ENCODE results near the gene RAB3IL1.
A peak's percentile ranks its signal among the peaks of the same experiment; 100 is the strongest.
"Not testable (repeated sequence)": the region's sequence is repeated elsewhere in the genome, so short reads cannot be mapped to it uniquely, and the experiment has no call there.

RAB3IL1 gene

DNA sequence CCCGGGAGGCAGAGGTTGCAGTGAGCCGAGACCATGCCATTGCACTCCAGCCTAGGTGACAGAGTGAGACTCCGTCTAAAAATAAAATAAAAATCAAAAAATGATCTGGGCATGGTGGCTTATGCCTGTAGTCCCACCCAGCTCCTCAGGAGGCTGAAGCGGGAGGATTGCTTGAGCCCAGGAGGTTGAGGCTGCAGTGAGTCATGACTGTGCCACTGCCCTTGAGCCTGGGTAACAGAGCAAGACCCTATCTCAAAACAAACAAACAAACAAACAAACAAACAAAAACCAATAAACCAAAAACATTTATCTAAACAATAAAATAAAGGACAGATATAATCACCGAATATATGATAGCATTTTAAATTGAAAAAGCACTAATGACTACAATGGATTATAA, 36.3 kb upstream of the RAB3IL1 start:
- DNase-seq (ENCODE audit: low spot score), result not testable (repeated sequence)

GRCh38 chr11:61952882-61953281, 35.5 kb upstream of the RAB3IL1 start:
- no peak for DNase-seq (ENCODE audit: low spot score)

GRCh38 chr11:61951484-61952135, 34.2 kb upstream of the RAB3IL1 start:
- DNase-seq (ENCODE audit: low spot score), result no peak

- DNase-seq (ENCODE audit: low spot score), result no peak
Observed at GRCh38 chr11:61950035-61950547, 32.7 kb upstream of the RAB3IL1 start, which contains the start of gene BEST1. TSS of gene BEST1 (plus strand) at chr11:61950351. CDS start at chr11:61951807, 1,456 bp downstream.

- DNase-seq (ENCODE audit: low spot score), result peak; percentile 86
Observed at GRCh38 chr11:61949169-61950034, 32.0 kb upstream of the RAB3IL1 start.

GRCh38 chr11:61948505-61948904, 31.1 kb upstream of the RAB3IL1 start:
- no peak for DNase-seq (ENCODE audit: low spot score)

GRCh38 chr11:61947486-61948210, 30.3 kb upstream of the RAB3IL1 start:
- peak; percentile 81 for DNase-seq (ENCODE audit: low spot score)

GRCh38 chr11:61946894-61947293, 29.5 kb upstream of the RAB3IL1 start:
- no peak for DNase-seq (ENCODE audit: low spot score)

DNA sequence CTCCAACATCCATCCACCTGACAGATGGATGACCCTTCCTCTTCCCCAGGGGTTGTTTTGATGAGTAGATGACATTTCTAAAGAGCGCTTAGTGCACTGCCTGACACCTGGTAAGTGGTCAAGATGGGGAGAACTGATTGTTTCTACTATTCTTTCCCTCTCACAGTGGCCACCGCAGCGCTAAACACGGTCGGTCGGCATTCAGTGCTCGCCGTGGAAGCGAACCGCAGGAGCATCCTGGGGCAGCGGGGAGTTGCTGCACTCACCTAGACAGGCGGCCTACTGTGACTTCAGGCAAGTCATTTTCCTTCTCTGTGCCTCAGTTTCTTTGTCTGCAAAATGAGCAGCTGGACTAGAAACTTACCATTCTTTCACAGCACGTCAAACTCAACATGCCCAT, 27.8 kb upstream of the RAB3IL1 start:
- DNase-seq (ENCODE audit: low spot score), result no peak

GRCh38 chr11:61940466-61940865, 23.1 kb upstream of the RAB3IL1 start:
- no peak for DNase-seq (ENCODE audit: low spot score)

DNA sequence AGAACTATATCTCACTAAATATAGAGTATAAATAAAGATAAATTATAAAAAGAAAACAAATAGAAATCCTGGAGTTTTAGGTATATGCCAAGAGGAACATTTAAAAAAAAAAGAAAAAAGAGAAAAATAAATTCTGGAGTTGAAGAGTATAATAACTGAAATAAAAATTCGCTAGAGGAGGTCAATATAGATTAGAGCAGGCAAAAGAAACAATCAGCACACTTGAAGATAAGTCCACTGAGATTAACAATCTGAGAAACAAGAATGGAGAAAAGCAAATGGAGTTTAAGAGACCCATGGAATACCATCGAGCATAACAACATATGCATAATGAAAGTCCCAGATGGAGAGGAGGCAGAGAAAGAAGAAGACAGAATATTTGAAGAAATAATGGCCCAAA, 18.5 kb upstream of the RAB3IL1 start:
- DNase-seq (ENCODE audit: low spot score), result no peak

- DNase-seq (ENCODE audit: low spot score), result no peak
Observed at GRCh38 chr11:61930933-61931332, 13.6 kb upstream of the RAB3IL1 start.

- DNase-seq (ENCODE audit: low spot score), result no peak
Observed at GRCh38 chr11:61928606-61929005, 11.2 kb upstream of the RAB3IL1 start.

DNA sequence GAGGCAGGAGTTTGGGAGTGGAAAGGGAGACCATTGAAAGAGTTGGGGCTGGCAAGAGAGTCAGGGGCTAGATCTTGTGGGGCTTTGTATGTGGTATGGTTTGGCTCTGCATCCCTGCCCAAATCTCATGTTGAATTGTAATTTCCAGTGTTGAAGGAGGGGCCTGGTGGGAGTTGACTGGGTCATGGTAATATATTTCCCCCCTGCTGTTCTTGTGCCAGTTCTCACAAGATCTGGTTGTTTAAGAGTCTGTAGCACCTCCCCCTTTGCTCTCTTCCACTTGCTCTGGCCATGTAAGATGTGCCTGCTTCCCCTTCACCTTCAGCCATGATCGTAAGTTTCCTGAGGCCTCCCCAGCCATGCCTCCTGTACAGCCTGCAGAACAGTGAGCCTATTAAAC, 10.1 kb upstream of the RAB3IL1 start:
- no peak for DNase-seq (ENCODE audit: low spot score)

DNA sequence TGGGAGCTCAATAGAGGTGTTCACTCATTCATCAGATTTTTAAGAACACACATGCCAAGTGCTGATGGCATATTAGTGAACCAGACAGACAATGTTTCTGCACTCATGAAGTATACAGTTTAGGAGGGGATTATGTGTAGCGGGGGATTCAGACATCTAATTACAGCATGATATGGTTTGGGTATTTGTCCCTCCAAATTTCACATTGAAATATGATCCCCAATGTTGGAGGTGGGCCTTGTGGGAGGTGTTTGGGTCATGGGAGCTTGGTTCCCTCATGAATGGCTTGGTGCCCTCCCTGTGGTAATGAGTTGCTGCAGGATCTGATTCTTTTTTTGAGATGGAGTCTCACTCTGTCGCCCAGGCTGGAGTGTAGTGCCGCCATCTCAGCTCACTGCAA, 8.9 kb upstream of the RAB3IL1 start:
- no peak for DNase-seq (ENCODE audit: low spot score)

DNA sequence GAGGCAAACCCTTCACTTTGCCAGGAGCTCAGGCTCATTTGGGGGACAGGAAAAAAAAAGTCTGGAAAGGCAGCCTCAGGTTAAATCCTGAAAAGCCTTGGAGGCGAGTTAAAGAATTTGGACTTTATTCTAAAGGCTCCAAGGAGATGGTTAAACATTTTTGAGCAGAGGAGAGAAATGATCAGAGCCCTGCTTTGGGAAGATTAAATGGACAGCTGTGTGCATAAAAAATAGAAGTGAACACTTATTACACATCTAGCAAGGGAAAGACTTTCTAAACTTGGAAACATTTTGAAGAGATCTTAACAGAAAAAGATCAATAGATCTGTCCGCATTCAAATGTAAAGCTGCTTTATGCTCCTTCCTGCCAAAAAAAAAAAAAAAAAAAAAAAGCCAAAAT, 8.4 kb upstream of the RAB3IL1 start:
- no peak for DNase-seq (ENCODE audit: low spot score)

- DNase-seq (ENCODE audit: low spot score), result no peak
Observed at GRCh38 chr11:61924064-61924455, 6.7 kb upstream of the RAB3IL1 start.

DNA sequence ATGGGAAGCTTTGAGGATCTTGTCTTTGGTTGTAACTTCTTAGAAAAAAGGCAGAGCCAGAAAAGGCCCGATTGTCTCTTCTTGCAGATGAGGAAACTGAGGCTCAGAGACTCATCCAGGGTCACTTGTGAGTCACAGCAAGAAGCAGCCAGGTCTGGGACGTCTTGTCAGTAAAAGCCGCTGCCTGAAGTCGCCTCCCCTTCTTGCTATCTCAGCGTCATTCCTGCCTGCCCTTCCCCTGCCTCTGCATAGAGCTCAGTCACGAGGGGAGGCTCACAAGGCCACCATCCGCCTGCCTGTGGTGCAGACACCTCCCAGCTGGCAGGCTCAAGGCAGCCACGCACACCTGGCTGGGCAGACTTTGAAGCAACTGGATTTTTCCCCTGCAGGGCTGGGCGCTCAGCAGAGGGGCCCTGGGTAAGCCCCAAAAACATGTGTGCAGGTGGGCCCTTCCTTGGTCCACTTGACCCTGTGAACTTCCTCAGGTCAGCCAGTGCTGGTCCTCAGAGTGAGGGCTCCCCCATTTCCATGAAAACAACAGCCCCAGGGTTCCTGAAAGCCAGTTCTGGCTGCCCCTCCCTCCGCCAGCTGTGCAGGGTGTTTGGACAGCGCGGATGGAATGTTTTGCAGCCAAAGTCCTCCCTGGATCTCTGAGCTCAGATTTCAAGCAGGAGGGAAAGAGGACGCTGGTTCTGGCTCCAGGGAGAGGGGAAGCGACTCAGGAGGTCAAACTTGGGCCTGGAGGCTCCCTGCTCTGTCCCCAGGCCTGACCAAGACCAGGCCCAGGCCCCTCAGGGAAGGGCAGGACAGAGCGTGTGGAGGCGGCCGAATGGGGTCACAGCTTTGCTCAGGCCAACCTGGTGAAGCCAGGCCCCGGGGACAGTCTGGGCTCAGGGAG, 6.0 kb upstream of the RAB3IL1 start:
- no peak for DNase-seq (ENCODE audit: low spot score)

DNA sequence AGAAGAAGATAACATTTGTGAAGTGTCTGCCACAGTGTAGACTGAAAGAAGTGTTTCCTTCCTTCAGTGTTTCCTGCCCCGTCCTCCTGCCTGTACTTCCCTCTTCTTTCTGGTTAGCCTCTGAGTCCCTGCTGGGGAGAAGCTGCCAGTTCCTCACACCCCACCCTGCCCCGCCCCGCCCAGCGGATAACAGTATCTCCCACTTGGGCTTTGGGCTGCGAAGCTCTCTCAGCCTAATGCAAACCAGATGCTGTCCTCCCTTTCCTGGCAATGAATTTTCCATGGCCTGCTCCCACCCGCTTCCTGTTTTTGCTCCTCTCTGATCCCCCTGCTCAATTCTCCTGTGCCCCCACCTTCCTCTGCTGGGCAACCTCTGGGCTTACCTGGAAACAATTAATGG, 5.2 kb upstream of the RAB3IL1 start:
- DNase-seq (ENCODE audit: low spot score), result no peak

DNA sequence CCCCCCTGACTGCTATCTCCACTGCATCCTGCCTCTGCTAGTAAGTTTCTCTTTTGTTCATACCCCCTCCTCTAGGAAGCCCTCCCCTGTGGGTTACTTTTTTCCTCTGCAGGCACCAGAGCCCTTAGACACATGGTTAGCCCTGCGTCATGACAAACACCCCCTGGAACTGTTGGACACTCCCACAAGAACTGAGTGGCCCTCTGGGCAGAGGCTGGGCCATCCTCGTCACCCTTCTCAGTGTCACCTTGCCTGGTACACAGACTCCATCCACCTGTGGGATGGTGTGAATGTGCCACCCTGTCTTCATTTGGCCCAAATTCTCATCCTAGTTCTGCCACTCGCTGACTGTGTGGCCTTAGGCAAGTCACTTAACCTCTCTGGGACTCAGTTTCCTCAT, 4.1 kb upstream of the RAB3IL1 start:
- no peak for DNase-seq (ENCODE audit: low spot score)
